ENCODE data around the gene NOXA1.

DNA sequence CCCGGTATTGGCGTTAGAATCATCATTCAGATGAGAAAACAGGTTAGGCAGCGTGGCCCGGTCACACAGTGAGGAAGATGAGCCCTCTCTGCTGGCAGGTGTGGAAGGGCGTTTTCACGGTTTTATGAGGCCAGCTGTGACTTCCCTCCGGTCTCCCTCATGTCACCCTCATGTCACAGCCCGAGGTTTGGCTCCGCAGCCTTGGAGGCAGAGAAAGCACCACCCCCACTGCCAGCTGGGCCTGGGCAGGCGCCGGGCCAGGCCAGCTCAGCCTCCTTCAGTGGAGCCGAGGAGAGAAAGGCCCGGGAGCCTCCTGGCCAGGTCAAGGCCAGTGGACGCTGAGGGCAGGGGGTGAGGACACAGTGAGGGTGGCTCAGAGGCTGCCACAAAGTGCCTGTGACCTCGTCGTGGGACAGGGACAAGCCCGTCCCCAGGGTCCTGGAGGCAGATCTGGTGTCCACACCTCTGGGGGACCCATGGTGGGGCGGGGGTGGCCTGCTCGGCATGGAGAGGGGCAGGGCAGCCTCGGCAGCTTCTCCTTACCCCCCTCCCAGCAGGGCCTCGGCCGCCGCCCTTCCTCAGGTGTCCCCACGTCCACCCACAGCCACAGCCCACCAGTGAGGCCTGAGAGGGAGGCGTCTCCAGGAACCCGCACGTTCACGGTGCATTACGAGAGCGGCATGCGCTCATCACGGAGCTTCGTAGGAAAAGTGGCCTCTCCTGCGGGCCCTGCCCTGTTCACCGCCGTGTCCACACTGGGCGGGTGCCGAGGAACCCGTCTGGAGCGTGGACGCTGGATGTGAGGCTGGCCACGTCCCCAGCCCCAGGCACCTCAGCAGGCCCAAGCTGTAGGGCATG is 32.4 kb upstream of the NOXA1 start:
- no peak for TF ChIP-seq CTCF (IDR thresholded peaks at IDR 0.05; ENCODE audit: low read depth, low read length)
- no peak for TF ChIP-seq POLR2A (IDR thresholded peaks at IDR 0.05; ENCODE audit: extremely low read depth, insufficient read length)
- TF ChIP-seq, protein P1, sequence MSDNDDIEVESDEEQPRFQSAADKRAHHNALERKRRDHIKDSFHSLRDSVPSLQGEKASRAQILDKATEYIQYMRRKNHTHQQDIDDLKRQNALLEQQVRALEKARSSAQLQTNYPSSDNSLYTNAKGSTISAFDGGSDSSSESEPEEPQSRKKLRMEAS (IDR thresholded peaks at IDR 0.05; ENCODE audit: low read depth, low read length), result peak; percentile 29; the same call in 1 of the 2 replicates
- 0 out of 2 replicates have a peak, but pooled peaks have one; percentile 16 for TF ChIP-seq MYC (IDR thresholded peaks at IDR 0.05; ENCODE audit: low read depth, low read length)
